ENCODE results near the gene MGP. TPM values are rescaled to one million over a fixed set of nuclear protein-coding genes. Genes with fewer than 3 reads are reported as not detected.

The MGP gene
- total RNA-seq, 5 donors from 2014 or later (not counting 1 experiment from before 2014, with no cell fraction given) = 1.5 to 4.0 (median 2.2) TPM

DNA sequence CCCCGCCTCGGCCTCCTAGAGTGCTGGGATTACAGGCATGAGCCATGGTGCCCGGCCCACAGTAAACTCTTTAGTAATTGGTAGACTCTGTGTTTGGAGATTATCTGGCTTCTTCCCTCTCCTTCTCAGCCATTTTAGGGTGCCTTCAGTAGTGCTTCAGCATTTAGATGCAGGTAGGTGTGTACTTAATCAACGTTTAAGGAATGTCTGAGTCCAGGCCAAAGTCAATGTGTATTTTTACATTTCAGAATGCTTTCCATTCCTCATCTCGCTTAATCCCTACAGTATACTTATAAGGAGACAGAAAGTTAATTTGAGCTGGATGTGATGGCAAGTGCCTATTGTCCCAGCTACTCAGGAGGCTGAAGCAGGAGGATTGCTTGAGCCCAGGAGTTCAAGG, 20.5 kb upstream of the MGP start:
- no peaks in the 10 kb centered on the region for H3K27me3 Mint-ChIP-seq
- H3K4me3 ChIP-seq (ENCODE audit: control insufficient read depth in 1 of 2, extremely low read depth in 1 of 2, low read length in 1 of 2) = no peak overlapping the region
- no peak overlapping the region for H3K27ac ChIP-seq (ENCODE audit: low read length)
- POLR2A ChIA-PET = no interaction called here
- peaks cover 48% of the 10 kb centered on the region for H3K36me3 Mint-ChIP-seq
- no peaks in the 10 kb centered on the region for H3K27me3 ChIP-seq (replicated peaks in 1 of 2; ENCODE audit: control insufficient read depth in 2 of 2, extremely low read depth in 1 of 2, insufficient read depth in 2 of 2, low read length in 1 of 2)
- peaks cover 0 to 13% of the 10 kb centered on the region in 2 donors for H3K36me3 ChIP-seq (ENCODE audit: control insufficient read depth in 2 of 2, extremely low read depth in 1 of 2, insufficient read depth in 1 of 2, low read length in 1 of 2)
- no peaks in the 10 kb centered on the region for H3K9me3 ChIP-seq
- H3K4me1 ChIP-seq (ENCODE audit: control insufficient read depth in 1 of 2, extremely low read depth in 1 of 2, insufficient read depth in 2 of 2, low read length in 2 of 2) = no peaks in the 10 kb centered on the region
- CTCF ChIA-PET = interaction anchor here in 1 of 2 donors (0.7 kb wide), 1 partner anchor 53 kb away, joined by 4 read pairs; no protein-coding TSS in a partner anchor
- no peak for ATAC-seq (replicated peaks in 1 of 4)
- H3K9me3 Mint-ChIP-seq = peaks cover 0 to 3% (median 0%) of the 10 kb centered on the region in 3 donors
- no peak overlapping the region for H3K4me3 Mint-ChIP-seq
- no peak for DNase-seq
- WGBS (ENCODE audit: insufficient coverage) = 100% methylated on average over 2 of the region's 5 CpGs
- no peak overlapping the region for H3K27ac Mint-ChIP-seq
- peaks cover 18 to 30% (median 29%) of the 10 kb centered on the region in 3 donors for H3K4me1 Mint-ChIP-seq

DNA sequence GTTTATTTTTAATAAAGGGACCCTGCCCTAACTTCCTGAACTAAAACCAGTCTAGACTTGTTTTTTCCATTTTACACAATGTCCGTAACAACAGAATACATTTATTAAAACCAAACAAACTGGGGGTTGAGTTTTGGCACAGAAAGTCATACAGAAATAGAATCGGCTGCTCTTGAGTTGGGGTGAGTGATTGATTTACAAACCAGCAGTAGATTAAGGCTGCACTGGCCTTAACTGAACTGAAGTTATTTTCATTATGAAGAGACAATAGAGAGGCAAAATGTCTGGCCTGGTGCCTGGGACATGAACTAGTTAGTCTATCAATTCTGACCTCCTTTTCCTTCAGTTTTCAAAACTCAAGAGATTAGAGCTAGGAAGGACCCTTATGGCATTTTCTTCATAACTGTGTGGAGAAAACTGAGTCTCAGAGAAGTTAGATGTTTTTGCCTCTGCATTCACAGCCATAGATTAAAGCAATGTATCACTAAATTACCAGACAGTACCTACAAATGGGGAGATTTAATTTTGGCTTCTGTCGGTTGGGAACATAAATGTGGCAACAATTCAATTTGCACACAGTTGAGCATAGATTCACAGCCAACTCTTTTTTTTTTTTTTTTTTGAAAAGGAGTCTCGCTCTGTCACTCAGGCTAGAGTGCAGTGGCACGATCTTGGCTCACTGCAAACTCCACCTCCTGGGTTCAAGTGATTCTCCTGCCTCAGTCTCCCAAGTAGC, 19.8 kb upstream of the MGP start:
- Histone ChIP-seq H3K36me3 (ENCODE audit: control insufficient read depth in 2 of 2, extremely low read depth in 1 of 2, insufficient read depth in 1 of 2, low read length in 1 of 2) (peaks cover 0 to 7% of the 10 kb centered on the region in 2 donors), H3K9me3 (no peaks in the 10 kb centered on the region), H3K4me3 (ENCODE audit: control insufficient read depth in 1 of 2, extremely low read depth in 1 of 2, low read length in 1 of 2) (no peak overlapping the region), H3K27ac (ENCODE audit: low read length) (no peak overlapping the region), H3K4me1 (ENCODE audit: control insufficient read depth in 1 of 2, extremely low read depth in 1 of 2, insufficient read depth in 2 of 2, low read length in 2 of 2) (no peaks in the 10 kb centered on the region), H3K27me3 (replicated peaks in 1 of 2; ENCODE audit: control insufficient read depth in 2 of 2, extremely low read depth in 1 of 2, insufficient read depth in 2 of 2, low read length in 1 of 2) (no peaks in the 10 kb centered on the region)
- ATAC-seq (replicated peaks in 1 of 4) (no peak), DNase-seq (no peak)
- ChIA-PET CTCF (no interaction called here), POLR2A (no interaction called here)
- H3K4me1 Mint-ChIP-seq = peaks cover 11 to 26% (median 25%) of the 10 kb centered on the region in 3 donors
- peaks cover 0 to 3% (median 0%) of the 10 kb centered on the region in 3 donors for H3K9me3 Mint-ChIP-seq
- WGBS (ENCODE audit: insufficient coverage) = no CpG with 5 or more reads among the region's 5 CpGs
- H3K27ac Mint-ChIP-seq = peak overlapping the region; percentile 8 to 13
- peaks cover 44% of the 10 kb centered on the region for H3K36me3 Mint-ChIP-seq
- H3K27me3 Mint-ChIP-seq = no peaks in the 10 kb centered on the region
- H3K4me3 Mint-ChIP-seq = no peak overlapping the region

DNA sequence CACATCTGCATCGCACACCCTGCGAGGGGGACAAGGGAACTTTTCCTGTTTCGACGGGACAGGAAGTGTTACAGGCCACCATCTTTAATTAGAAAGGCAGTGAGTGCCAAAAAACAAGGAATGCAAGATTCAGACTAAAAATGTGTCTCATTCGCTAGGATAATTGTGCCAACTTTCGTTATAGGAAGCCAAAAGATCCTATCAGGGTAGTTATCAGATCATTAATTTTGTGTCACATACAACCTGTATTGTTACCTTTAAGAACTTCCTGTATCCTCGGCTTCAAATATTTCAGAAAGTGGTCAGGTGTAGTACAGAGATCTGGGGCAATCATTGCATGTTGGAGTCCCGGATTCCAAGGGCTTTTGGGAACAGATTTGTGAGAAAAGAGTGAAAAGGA, 19.2 kb upstream of the MGP start:
- Mint-ChIP-seq H3K27me3 (no peaks in the 10 kb centered on the region), H3K27ac (peak overlapping the region; percentile 8 to 13), H3K4me3 (no peak overlapping the region), H3K4me1 (peaks cover 11 to 20% (median 19%) of the 10 kb centered on the region in 3 donors), H3K9me3 (peaks cover 0 to 3% (median 0%) of the 10 kb centered on the region in 3 donors), H3K36me3 (peaks cover 46% of the 10 kb centered on the region)
- Histone ChIP-seq H3K27ac (ENCODE audit: low read length) (no peak overlapping the region), H3K9me3 (no peaks in the 10 kb centered on the region), H3K4me3 (ENCODE audit: control insufficient read depth in 1 of 2, extremely low read depth in 1 of 2, low read length in 1 of 2) (no peak overlapping the region), H3K4me1 (ENCODE audit: control insufficient read depth in 1 of 2, extremely low read depth in 1 of 2, insufficient read depth in 2 of 2, low read length in 2 of 2) (no peaks in the 10 kb centered on the region), H3K27me3 (replicated peaks in 1 of 2; ENCODE audit: control insufficient read depth in 2 of 2, extremely low read depth in 1 of 2, insufficient read depth in 2 of 2, low read length in 1 of 2) (no peaks in the 10 kb centered on the region), H3K36me3 (ENCODE audit: control insufficient read depth in 2 of 2, extremely low read depth in 1 of 2, insufficient read depth in 1 of 2, low read length in 1 of 2) (peaks cover 0 to 6% of the 10 kb centered on the region in 2 donors)
- ATAC-seq (replicated peaks in 1 of 4) (no peak), DNase-seq (no peak)
- CTCF ChIA-PET = no interaction called here
- POLR2A ChIA-PET = no interaction called here
- WGBS (ENCODE audit: insufficient coverage) = 89% methylated on average over 4 of the region's 8 CpGs

DNA sequence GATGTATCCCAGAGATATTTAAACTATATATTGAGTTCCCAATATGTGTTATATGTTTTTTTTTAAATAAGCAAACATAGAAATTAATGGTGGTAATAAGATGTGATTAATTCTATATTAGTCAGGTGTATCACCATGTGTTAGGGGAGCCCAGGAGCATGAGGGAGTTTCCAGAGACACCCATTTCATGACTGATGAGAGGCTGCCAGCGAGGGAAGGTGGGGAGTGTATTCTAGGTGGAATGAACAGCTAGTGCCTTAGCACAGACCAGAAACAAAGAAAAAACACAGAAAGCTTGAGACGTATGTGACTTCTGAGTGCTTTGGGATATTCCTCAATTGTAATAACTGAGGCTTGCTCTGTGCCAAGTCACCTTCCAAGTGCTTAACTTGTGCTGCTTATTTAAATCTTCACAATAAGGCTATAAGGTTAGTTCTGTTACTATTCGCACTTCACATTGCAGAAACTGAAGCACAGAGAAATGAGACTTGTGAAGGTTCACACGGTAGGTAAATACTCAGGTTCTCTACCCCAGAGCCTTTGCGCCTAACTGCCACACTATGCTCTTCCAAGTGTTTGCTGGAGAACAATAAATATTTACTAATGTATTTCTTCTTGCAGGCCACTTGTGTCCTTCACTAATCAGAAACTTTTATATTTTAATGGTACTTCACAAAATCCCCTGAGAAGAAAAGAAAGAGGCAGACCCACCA, 17.9 kb upstream of the MGP start:
- Histone ChIP-seq H3K9me3 (no peaks in the 10 kb centered on the region), H3K36me3 (ENCODE audit: control insufficient read depth in 2 of 2, extremely low read depth in 1 of 2, insufficient read depth in 1 of 2, low read length in 1 of 2) (no peaks in the 10 kb centered on the region), H3K4me1 (ENCODE audit: control insufficient read depth in 1 of 2, extremely low read depth in 1 of 2, insufficient read depth in 2 of 2, low read length in 2 of 2) (no peaks in the 10 kb centered on the region), H3K27ac (ENCODE audit: low read length) (no peak overlapping the region), H3K4me3 (ENCODE audit: control insufficient read depth in 1 of 2, extremely low read depth in 1 of 2, low read length in 1 of 2) (no peak overlapping the region), H3K27me3 (replicated peaks in 1 of 2; ENCODE audit: control insufficient read depth in 2 of 2, extremely low read depth in 1 of 2, insufficient read depth in 2 of 2, low read length in 1 of 2) (no peaks in the 10 kb centered on the region)
- Mint-ChIP-seq H3K4me1 (peaks cover 11 to 18% (median 16%) of the 10 kb centered on the region in 3 donors), H3K27me3 (no peaks in the 10 kb centered on the region), H3K4me3 (no peak overlapping the region), H3K27ac (no peak overlapping the region), H3K9me3 (peaks cover 0 to 3% (median 0%) of the 10 kb centered on the region in 3 donors), H3K36me3 (peaks cover 39% of the 10 kb centered on the region)
- DNase-seq (no peak), ATAC-seq (replicated peaks in 1 of 4) (no peak)
- no CpG with 5 or more reads among the region's 5 CpGs for WGBS (ENCODE audit: insufficient coverage)
- CTCF ChIA-PET = no interaction called here
- POLR2A ChIA-PET = interaction anchor here in 1 of 2 donors (0.5 kb wide), 1 partner anchor 177 kb away, joined by 3 read pairs; no protein-coding TSS in a partner anchor

DNA sequence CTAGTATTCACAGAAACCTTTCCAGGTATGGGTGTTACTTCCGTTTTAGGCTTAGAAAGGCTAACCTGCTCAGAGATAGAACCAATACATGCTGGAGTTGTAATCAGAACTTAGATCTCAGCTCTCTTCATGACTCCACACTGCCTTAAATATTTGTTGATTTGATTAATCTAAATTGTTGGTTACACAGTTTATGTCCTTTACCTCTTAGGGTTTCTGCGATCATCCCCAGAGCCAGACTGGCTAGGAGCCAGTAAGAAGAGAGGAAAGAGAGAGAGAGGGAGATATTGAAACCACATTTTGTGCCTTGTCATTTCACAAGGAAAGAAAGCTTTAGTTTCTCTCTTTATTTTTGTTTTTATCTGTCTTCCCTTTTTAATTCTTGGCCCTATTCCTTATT, 16.8 kb upstream of the MGP start:
- Mint-ChIP-seq H3K27ac (no peak overlapping the region), H3K4me1 (peaks cover 11 to 15% (median 14%) of the 10 kb centered on the region in 3 donors), H3K4me3 (no peak overlapping the region), H3K9me3 (peaks cover 0 to 3% (median 0%) of the 10 kb centered on the region in 3 donors), H3K27me3 (no peaks in the 10 kb centered on the region), H3K36me3 (peaks cover 28% of the 10 kb centered on the region)
- no peaks in the 10 kb centered on the region for H3K27me3 ChIP-seq (replicated peaks in 1 of 2; ENCODE audit: control insufficient read depth in 2 of 2, extremely low read depth in 1 of 2, insufficient read depth in 2 of 2, low read length in 1 of 2)
- ChIA-PET POLR2A (interaction anchor here in 1 of 2 donors (0.6 kb wide), 3 partner anchors 10 to 97 kb away, joined by 3 to 5 read pairs (median 3); no protein-coding TSS in a partner anchor), CTCF (no interaction called here)
- no peak overlapping the region for H3K27ac ChIP-seq (ENCODE audit: low read length)
- no peaks in the 10 kb centered on the region for H3K36me3 ChIP-seq (ENCODE audit: control insufficient read depth in 2 of 2, extremely low read depth in 1 of 2, insufficient read depth in 1 of 2, low read length in 1 of 2)
- no peak overlapping the region for H3K4me3 ChIP-seq (ENCODE audit: control insufficient read depth in 1 of 2, extremely low read depth in 1 of 2, low read length in 1 of 2)
- no peaks in the 10 kb centered on the region for H3K4me1 ChIP-seq (ENCODE audit: control insufficient read depth in 1 of 2, extremely low read depth in 1 of 2, insufficient read depth in 2 of 2, low read length in 2 of 2)
- H3K9me3 ChIP-seq = no peaks in the 10 kb centered on the region
- no CpG with 5 or more reads among the region's 2 CpGs for WGBS (ENCODE audit: insufficient coverage)
- DNase-seq = no peak
- no peak for ATAC-seq (replicated peaks in 1 of 4)

DNA sequence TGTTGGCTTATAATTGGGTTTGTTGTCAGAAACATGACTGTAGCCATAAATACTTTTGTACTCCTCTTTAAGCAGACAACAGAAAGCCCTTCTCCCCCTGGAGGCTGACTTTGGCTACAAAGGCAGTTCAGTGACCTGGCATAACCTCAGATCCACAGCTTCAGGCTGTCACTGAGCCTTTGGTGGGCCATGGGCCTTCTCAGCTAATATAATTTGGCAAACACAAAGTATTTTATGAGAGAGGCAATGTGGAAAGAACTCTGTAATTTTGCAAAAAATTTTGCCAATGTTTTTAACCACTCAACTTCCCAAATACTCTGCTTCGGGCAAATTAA, 15.5 kb upstream of the MGP start:
- H3K27me3 ChIP-seq (replicated peaks in 1 of 2; ENCODE audit: control insufficient read depth in 2 of 2, extremely low read depth in 1 of 2, insufficient read depth in 2 of 2, low read length in 1 of 2) = no peaks in the 10 kb centered on the region
- Mint-ChIP-seq H3K36me3 (peaks cover 20% of the 10 kb centered on the region), H3K4me3 (no peak overlapping the region), H3K9me3 (peaks cover 0 to 3% (median 0%) of the 10 kb centered on the region in 3 donors), H3K27ac (no peak overlapping the region), H3K4me1 (peaks cover 11 to 15% (median 14%) of the 10 kb centered on the region in 3 donors), H3K27me3 (no peaks in the 10 kb centered on the region)
- no peak overlapping the region for H3K4me3 ChIP-seq (ENCODE audit: control insufficient read depth in 1 of 2, extremely low read depth in 1 of 2, low read length in 1 of 2)
- WGBS (ENCODE audit: insufficient coverage) = 100% methylated on average over 1 of the region's 1 CpG
- no peaks in the 10 kb centered on the region for H3K36me3 ChIP-seq (ENCODE audit: control insufficient read depth in 2 of 2, extremely low read depth in 1 of 2, insufficient read depth in 1 of 2, low read length in 1 of 2)
- H3K4me1 ChIP-seq (ENCODE audit: control insufficient read depth in 1 of 2, extremely low read depth in 1 of 2, insufficient read depth in 2 of 2, low read length in 2 of 2) = no peaks in the 10 kb centered on the region
- H3K27ac ChIP-seq (ENCODE audit: low read length) = no peak overlapping the region
- ATAC-seq (replicated peaks in 1 of 4) (no peak), DNase-seq (no peak)
- ChIA-PET POLR2A (interaction anchor here in 1 of 2 donors (0.5 kb wide), 1 partner anchor 58 kb away, joined by 3 read pairs; no protein-coding TSS in a partner anchor), CTCF (no interaction called here)
- H3K9me3 ChIP-seq = no peaks in the 10 kb centered on the region

All from T-cell (primary cell).